ENCODE data around the gene MSI2.

DNA sequence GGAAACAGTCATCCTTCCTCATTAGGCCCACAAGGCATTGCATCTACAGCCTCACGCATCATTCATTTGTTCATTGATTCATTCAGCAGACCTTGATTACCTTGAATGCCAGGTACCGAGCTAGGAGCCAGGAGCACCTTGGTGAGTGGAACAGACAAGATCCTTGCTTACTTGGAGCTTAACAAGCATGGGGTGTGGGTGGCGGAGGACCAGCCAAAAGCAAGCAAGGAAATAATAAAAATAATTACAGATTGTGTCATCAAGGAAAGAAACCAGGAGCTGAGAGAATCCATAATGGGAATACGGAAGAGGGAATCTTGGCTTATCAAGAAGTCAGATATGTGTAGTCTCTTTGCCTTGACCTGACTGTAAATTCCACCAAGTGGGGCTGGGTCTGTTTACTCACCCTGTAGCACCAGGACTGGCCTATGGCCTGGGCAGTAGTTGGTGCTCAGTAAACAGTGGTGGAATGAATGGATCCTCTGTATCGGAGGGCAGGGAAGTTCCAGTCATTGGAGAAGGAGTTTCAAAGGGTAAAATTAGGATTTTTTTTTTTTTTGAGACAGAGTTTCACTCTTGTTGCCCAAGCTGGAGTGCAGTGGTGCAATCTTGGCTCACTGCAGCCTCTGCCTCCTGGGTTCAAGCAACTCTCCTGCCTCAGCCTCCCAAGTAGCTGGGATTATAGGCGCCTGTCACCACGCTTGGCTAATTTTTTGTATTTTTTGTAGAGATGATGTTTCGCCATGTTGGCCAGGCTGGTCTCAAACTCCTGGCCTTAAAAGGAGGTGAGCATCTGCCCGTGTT, 157.7 kb downstream of the MSI2 start:
- TF ChIP-seq, protein P1, sequence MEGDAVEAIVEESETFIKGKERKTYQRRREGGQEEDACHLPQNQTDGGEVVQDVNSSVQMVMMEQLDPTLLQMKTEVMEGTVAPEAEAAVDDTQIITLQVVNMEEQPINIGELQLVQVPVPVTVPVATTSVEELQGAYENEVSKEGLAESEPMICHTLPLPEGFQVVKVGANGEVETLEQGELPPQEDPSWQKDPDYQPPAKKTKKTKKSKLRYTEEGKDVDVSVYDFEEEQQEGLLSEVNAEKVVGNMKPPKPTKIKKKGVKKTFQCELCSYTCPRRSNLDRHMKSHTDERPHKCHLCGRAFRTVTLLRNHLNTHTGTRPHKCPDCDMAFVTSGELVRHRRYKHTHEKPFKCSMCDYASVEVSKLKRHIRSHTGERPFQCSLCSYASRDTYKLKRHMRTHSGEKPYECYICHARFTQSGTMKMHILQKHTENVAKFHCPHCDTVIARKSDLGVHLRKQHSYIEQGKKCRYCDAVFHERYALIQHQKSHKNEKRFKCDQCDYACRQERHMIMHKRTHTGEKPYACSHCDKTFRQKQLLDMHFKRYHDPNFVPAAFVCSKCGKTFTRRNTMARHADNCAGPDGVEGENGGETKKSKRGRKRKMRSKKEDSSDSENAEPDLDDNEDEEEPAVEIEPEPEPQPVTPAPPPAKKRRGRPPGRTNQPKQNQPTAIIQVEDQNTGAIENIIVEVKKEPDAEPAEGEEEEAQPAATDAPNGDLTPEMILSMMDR (IDR thresholded peaks at IDR 0.05): no peak
- no peak for TF ChIP-seq POLR2AphosphoS5 (IDR thresholded peaks at IDR 0.05)
